Superior temporal gyrus (tissue), 1 donor: ENCODE data around the gene ARHGAP1.
"Not testable (repeated sequence)": the region's sequence is repeated elsewhere in the genome, so short reads cannot be mapped to it uniquely, and the experiment has no call there.

Source experiments
- DNase-seq: peaks from one replicate; pipeline ENCODE4 v3.0.0-alpha.2; 2016; ENCODE audit errors: extremely low spot score

ARHGAP1 gene

DNA sequence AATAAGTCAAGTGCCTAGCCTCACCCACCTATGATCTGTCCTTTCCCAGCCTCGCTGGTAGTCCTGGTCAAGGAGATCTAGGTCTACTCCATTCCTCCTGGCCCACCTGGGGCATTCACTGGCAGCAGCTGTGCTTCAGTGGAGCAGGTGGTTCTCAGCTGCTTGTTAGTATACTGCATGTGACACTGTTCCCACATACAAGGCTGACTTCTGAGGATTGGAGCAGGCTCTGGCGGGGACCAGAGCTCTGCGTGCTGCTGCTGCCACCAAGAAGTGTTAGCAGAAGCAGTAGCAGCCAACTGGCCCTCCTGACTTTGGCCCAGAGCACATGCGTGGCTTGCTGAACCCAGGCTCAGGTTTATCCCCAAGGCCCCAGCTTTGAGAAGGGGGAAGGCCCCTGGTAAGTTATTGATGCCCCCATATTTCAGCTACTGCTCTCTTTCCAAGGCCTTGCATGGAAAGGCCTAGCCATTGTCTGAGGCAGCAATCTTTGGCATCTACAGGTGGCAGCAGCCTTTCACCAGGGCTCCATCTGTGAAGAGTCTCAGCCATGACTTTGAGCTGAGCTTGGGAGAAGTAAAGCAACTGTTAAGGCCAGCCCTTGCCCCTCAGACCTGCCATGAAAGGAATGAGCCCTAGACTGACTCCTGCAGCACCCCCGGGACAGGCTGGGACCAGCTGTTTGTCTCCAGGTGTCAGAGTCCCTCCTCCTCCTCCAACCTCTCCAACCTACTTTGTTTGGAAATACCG lies 26.5 kb downstream of the ARHGAP1 start:
- no peak for DNase-seq

DNA sequence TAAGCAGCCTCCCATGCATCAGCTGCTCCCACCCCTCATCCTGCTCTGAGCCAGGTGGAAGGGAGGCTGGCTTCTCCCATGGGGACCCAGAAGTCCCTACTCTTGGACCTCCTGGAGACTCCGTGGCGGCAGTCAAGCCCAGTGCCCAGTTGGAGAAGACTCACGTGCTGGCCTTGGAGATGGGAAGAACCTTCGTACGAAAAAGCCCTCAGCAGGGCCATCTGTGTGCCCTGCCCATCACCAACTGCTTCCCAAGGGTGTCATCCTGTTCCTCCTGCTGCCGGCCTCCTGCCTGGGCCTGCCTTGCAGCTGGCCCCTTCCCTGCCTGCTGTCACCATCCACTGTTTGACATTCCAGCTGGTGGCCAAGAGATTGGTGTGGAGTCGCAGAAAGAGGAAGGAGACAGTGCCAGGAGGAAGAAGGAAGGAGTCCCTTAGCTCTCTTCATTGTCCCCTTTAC lies 28.0 kb downstream of the ARHGAP1 start:
- DNase-seq = no peak

DNA sequence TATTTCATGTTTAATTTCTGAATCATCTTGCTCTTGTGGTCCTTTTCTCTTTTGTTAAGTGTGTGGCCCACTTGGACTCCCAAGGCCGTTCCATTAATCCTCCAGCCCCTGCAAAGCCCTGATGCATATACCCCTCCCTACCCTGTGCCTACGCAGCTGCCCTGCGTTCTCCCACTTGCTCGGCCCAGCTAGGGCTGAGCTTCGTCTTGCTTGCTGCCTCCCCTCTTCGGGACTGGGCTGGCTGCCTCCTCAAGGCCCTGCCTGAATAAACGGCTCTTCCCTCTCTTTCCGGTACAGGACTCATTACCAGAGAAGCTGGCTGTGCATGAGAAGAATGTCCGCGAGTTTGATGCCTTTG lies 28.5 kb downstream of the ARHGAP1 start:
- no peak for DNase-seq

DNA sequence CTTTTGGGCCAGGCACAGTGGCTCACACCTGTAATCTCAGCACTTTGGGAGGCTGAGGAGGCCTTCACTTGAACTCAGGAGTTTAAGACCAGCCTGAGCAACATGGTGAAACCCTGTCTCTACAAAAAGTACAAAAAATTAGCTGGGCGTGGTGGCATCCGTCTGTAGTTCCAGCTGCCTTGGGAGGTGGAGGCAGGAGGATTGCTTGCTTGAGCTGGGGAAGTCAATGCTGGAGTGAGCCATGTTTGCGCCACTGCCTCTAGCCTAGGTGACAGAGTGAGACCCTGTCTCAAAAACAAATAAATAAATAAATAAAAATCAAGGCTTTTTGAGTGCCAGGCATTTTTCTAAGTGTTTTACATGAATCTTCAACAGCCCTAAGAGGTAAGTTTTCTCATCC lies 29.9 kb downstream of the ARHGAP1 start:
- not testable (repeated sequence) for DNase-seq

DNA sequence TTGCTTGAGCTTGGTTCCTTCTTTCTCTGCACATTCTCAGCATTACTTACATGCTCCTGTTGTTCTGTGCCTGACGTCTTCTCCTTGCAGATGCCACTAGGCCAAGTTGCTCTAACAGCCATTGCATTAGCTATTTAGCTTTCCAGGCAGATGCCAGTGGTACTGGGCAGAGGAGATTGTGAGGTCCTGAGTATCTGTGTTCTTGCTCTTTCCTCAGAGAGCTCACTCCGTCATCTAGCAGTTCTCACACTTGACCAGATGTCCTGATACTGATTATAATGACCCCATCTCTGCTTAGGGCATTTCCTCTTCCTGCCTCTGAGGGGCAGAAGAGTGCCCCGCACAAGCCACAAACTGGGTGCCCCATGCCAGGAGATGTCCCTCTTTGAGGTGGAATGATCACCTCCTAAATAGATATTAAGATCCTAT lies 30.7 kb downstream of the ARHGAP1 start:
- DNase-seq = peak; percentile 56

DNA sequence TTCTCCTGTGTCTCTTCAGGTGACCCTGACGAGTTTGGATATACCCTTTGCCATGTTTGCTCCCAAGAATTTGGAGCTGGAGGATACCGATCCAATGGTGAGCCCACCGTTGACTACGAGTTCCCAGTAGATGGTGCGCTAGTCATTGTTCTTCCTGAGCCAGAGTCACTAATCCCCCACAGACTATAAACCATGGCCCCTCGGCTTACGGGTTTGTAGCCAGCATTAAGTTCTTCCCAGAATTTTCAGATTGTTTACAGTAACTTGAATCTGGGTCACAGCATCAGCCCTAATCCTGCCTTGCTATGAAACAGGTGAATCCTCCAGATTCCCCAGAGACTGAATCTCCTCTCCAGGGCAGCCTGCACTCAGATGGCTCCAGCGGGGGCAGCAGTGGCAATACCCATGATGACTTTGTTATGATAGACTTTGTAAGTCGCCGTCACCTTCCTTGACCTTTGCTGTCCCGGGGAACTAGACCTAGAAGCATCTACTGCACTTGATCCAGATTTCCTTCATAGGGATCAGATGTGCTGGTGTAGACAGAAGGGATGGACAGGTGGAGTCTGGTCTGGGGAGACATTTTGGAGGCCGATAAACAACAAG lies 31.8 kb downstream of the ARHGAP1 start:
- no peak for DNase-seq

DNA sequence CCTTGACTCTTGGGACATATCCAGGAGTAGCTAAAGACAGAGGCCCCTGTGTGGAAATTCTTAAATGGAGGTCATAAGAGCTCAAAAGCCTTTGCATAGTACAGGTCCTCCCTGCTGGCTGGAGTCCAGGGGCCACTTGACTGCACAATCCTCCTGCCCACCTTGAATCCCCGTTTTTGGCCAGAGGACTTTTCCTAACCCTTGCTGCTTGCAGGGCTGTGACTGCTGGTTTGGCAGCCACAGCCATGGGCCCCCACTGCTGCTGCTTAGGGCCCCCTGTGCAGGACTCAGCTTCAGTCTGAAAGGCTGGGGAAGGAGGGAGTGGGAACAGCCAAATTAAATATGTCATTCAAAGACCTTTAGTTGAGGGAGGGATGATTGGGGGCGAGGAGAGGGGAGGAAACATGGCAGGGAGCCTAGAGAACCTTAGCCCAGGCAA lies 33.4 kb downstream of the ARHGAP1 start:
- no peak for DNase-seq

DNA sequence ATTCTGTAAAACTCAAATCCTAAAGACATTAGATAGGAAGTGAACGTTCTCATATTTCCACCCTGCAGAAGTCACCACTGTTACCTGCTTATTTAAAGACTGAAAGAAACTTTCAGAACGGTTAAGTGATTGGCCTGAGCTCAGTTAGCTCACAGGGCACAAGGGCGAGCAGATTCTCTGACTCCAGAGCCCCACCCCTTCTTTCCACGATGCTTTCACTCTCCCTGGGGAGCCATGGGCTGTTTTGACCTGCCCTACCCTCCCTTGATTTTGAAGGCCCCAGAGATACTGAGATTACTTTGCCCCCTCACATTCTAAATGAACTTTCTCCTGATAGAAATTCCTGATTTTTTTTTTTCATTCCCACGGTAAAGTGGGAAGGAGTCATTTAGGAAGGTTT lies 33.9 kb downstream of the ARHGAP1 start:
- DNase-seq = no peak

DNA sequence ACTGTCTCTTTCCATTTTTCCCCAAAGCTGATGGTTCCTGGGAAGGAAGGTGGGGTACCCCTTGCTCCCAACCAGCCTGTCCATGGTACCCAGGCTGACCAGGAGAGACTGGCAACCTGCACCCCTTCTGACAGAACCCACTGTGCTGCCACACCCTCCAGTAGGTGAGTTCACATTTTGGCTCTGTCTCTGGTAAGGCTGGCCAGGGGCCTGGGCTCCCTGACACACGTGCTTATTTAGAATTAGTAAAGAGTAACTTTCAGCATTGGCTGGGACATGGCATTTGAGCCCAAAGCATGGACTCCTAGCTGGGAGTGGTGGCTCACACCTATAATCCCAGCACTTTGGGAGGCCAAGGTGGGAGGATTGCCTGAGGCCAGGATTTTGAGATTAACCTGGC lies 35.1 kb downstream of the ARHGAP1 start:
- no peak for DNase-seq

DNA sequence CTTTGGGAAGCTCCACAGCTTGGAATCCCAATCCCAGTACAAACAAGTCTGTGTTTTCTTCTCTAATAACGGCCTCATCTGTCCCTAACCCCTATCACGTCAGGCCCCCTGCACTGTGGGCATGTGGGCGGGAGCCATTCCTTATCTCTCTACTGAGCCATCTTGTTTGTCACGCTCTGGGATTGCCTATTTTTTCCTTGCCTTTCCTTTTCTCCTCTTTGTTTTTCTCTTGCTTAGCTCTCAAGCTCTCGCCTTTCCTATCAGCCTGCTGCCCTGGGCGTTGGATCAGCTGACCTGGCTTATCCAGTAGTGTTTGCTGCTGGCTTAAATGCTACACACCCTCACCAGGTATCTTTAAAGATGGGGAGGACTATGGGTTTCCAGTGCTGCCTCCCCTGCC lies 35.8 kb downstream of the ARHGAP1 start:
- DNase-seq = peak; percentile 12

DNA sequence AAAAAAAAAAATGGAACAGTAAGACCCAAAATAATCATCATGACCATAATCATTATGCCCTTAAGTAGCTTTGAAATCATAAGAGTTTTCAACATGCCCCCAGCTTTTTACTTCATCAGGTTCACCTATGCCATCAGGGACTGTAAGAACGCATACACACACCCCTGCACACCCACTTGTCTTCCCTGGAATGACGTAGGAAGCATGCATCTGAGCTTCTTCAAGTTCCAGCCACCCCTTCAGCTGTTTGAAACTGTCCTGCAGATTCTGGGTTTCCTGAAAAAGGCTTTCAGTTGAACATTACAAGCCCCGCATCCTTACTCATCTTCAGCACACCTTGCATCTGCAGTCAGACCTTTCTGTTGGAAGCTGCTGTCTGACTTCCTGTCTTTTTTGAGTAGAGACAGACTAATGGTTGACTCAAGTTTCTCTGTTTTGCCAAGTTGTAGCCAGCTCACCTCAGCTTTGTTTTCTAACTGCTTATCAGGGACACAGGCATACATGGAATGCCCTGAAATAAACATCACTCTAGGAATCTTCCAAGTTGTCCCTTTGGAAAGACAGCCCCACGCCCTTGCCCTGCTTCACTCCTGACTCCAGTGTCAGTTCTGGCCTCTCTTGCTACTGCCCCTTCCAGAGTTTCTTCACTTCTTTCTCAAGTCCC lies 37.0 kb downstream of the ARHGAP1 start:
- DNase-seq = no peak

DNA sequence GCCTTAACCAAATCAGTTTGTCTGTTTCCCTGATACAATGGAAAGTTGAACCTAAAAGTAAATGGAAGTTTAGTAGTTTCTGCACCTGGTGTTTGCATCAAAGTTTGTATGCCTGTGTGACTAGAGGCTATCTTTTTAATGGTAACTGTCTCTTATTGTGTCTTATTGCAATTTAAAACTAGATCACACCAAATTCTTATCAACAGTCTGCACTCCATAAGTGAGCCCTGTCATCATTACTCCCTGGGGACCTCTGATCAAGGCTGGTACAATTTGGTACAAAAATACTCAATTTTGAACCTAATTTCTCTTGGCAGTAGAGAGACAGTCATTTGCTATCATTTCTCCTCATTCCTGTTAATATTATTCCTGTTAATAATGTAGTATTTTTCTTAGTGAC lies 38.1 kb downstream of the ARHGAP1 start:
- no peak for DNase-seq

DNA sequence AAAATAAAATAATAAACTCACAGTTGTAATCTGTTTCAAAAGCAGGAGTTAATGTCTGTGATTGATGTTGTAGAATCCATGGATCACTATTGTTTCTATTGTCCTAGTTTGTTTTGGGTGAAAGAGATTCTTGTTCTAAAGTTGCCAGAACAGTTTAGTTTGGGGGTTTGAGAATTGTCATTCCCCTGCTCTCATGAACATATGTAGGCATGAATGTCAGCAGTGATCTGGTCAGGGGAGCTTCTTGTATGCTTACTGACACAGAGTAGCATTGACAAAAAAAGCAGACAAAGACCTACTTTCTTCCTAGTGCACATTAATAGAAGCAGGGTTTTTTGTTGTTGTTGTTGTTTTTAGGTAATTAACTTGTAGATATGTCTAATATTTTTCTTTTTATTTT lies 38.6 kb downstream of the ARHGAP1 start:
- DNase-seq = peak; percentile 80

DNA sequence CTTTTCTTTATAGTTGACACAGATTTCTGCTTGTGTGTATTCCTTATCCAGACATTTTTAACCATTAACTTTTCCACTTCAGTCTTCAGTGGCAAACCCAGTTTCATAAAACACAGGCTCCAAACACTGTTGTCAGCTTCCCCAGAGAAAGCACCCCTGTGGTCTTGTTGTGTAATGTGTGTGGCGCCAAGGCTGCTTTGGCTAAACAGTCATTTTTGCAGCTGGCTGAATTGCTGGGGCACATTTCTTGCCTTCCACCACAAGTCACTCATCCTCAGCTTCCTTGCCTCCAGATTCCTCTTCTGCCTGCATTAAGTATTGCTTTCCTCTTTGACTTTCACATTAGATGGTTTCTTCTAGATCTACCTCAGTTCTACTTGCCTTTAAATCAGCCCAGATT lies 40.5 kb downstream of the ARHGAP1 start:
- peak; percentile 41 for DNase-seq

DNA sequence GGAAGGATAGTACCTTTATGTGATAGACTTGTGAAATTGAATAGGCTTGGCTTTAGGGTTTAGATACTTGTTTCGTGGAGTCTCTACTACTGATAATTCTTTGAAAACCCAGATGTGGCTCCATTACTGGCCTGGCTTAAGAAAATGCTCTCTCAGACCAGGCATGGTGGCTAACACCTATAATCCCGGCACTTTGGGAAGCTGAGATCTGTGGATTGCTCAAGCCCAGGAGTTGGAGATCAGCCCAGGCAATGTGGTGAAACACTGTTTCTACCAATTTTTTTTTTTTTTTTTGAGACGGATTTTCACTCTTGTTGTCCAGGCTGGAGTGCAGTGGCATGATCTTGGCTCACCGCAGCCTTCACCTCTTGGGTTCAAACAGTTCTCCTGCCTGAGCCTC lies 42.2 kb downstream of the ARHGAP1 start:
- DNase-seq = no peak

DNA sequence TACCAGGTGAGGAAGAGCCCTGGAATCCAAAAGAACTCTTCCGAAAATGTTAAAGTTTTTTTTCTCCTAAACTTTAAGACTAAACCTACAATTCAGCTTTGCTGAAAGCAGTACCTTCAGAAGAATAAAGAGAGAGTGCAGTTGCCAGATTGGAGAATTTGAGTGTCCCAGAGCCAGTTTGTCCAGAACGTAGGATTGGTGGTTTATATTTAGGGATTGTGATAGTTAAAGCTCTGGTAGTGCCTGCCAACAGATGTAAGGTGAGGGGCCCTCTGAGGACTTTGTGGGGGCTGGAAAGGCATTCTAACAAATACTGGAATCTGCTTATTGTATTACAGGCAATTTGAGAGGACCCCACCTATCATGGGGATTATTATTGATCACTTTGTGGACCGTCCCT lies 43.2 kb downstream of the ARHGAP1 start:
- DNase-seq = no peak

DNA sequence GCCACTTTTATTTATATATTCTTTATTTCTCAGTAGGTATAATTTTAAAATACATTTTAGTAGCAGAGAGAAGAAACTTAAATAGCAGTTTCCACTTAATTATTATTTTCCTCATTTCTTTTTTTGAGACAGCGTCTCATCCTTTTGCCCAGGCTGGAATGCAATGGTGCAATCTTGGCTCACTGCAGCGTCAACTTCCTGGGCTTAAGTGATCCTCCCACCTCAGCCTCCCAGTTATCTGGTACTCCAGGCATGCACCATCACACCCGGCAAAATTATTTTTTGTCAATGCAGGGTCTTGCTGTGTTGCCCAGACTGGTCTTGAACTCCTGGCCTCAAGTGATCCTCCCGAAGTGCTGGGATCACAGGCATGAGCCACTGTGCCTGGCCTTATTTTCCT lies 44.8 kb downstream of the ARHGAP1 start:
- DNase-seq = no peak

DNA sequence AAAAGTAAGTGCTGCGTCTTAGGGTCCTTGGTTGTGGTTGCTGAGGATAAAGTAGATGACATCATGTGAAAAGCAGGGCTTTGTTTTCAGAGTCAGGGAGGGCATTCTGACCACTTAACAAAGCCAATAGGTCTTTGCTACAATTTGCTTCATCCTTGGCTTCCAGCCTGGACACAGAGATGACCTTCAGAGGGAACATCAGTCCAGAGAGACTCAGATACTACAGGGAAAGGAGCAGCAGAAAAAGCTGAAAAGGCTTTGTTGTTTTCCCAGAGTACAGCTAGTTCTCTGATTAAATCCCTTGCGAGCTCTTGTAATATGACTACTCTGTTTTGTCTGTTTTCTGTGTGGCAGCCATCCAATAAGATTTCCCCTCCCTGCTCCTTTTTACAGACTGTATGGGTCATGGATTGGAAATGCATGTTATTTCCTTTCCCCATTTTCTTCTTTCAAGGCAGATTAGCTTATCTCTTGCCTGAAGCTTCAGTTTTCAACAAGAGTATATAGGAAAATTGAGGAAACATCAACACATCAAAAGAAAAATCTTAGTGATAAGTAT lies 51.2 kb downstream of the ARHGAP1 start:
- DNase-seq = peak; percentile 95

DNA sequence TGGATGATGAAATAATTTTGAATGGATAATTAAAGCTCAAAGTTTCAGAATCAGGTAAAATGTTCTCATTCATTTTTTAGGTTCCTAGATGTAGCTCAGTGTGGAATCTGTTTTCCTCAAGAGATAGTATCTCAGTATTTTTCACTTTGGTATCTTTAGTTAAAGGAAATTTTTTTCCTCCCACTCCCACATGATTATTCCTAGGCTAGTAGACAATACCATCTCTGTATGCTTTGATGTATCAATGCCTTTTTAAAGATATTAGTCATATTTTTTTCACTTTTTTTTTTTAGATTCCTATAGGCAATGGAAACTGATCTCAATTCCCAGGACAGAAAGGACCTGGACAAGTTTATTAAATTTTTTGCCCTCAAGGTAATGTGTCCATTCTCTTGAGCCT lies 56.4 kb downstream of the ARHGAP1 start:
- DNase-seq = no peak

DNA sequence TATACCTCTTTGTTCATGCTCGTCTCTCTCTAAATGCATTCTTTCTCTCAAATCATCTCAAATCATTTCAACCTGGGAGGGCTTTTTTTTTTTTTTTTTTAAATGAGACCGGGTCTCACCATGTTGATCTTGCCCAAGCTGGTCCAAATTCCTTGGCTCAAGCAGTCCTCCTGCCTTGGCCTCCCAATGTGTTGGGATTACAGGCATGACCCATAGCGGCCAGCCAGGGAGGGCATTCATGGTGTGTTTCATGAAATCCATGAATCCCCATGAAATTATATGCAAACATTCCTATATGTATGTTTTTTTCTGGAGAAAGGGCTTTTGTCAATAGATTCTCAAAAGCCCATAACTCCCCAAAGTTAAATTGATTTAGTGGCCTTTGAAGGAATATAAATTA lies 56.9 kb downstream of the ARHGAP1 start:
- no peak for DNase-seq

DNA sequence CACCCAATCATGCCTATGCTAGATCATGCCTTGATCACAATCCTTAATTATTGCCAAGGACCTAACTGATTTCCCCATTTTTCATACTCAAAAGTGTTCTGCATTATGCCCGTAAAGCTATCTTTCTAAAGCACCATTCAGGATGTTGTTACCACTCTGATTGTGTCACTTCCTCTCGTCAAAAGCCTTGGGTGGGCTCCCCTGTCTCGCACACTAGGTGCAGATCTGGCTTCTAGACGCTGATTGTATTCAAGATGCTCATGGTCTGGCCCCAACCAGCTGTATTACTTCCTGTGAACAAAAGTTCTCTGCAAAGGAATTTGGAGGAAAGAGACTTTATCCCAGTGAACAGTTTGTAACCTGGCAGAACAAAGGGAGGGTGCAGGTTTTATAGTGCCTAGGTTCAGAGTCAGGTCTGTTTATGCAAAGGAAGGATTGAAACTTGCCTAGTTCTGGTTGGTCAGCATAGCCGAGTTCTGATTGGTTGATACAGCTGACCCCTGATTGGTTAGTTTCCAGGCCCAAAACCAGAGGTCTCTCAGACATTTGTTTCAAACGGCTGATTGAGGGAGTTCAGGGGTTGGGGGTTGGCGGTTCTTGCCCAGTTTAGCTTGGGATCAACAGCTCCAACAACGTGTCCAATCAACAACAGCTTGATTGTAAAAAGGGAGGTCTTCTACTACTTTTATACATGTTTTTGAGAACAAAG lies 57.6 kb downstream of the ARHGAP1 start:
- DNase-seq = no peak

DNA sequence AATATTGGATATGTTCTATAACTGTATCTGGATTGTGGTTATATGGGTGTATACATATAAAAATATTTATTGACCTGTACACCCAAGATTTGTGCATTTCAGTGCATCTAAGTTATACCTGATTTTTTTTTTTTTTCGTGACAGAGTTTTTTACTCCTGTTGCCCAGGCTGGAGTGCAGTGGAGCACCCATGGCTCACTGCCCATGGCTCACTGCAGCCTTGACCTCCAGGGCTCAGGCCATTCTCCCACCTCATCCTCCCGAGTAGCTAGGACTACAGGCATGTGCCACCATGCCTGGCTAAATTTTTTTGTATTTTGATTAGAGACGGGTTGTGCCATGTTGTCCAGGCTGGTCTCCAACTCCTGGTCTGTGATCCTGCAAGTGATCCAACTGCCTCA lies 58.8 kb downstream of the ARHGAP1 start:
- no peak for DNase-seq
